Measurements from ENCODE around the gene ACTC1.

DNA sequence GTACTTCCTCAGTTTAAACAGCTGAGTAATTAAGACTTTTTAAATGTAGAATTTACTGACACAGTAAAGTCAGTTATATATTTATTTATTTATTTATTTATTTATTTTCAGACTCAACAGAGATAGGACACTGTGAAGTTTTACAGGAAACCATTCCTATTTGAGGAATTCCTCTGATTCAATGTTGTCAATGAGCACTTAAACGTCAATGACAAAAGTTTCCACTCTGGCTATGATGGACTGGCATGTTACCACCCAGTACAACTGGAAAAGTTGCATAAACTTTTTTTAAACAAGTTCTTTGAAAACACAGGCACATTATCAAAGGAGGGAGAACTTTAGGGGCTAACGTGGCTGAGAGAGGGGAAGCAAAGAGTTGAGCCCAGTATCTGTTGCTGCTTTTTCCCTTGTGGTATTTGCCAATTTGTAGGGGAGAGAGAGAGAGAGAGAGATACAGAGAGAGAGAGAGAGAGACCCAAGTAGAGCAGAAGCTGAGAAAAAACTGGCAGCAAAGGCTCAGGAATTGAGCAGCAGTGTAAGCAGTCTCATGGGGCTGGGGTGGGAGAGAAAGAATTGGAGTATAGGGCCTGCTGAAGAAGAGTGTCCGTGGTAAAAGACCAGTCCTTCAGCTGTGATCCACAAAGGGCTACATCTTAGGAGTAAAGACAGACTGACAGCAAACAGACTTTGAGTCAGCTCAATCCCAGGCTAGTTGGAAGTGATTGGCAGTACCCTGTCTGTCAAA is 18.3 kb upstream of the ACTC1 start:
- TF ChIP-seq, protein P1, sequence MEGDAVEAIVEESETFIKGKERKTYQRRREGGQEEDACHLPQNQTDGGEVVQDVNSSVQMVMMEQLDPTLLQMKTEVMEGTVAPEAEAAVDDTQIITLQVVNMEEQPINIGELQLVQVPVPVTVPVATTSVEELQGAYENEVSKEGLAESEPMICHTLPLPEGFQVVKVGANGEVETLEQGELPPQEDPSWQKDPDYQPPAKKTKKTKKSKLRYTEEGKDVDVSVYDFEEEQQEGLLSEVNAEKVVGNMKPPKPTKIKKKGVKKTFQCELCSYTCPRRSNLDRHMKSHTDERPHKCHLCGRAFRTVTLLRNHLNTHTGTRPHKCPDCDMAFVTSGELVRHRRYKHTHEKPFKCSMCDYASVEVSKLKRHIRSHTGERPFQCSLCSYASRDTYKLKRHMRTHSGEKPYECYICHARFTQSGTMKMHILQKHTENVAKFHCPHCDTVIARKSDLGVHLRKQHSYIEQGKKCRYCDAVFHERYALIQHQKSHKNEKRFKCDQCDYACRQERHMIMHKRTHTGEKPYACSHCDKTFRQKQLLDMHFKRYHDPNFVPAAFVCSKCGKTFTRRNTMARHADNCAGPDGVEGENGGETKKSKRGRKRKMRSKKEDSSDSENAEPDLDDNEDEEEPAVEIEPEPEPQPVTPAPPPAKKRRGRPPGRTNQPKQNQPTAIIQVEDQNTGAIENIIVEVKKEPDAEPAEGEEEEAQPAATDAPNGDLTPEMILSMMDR (IDR thresholded peaks at IDR 0.05): no peak
- no peak for TF ChIP-seq POLR2A (IDR thresholded peaks at IDR 0.05)

Measured in body of pancreas (tissue), 4 donors.